Measurements from ENCODE around the gene POPDC2. TPM values are rescaled to one million over a fixed set of nuclear protein-coding genes. Genes with fewer than 3 reads are reported as not detected.

POPDC2 gene
- total and polyA plus RNA-seq, 2 experiments from 2014 or later, result 1.2 to 2.7 TPM

GRCh38 chr3:119652306-119653033, 7.9 kb downstream of the POPDC2 start:
- no peaks in the 10 kb centered on the region for H3K9me2 ChIP-seq (replicated peaks; ENCODE audit: insufficient read depth)

GRCh38 chr3:119649761-119650160, 10.6 kb downstream of the POPDC2 start:
- no peaks in the 10 kb centered on the region for H3K9me2 ChIP-seq (replicated peaks; ENCODE audit: insufficient read depth)
- no peaks in the 10 kb centered on the region for H4K20me1 ChIP-seq (ENCODE audit: insufficient read depth, poor library complexity, severe bottlenecking)
- H3K9me3 ChIP-seq (ENCODE audit: low read depth), result no peaks in the 10 kb centered on the region
- H3K27ac ChIP-seq, result no peak overlapping the region
- no peak overlapping the region for H3K4me3 ChIP-seq
- no peaks in the 10 kb centered on the region for H3K27me3 ChIP-seq
- DNase-seq (ENCODE audit: low spot score), result no peak
- H3K79me2 ChIP-seq, result no peaks in the 10 kb centered on the region
- WGBS (ENCODE audit: low lambda C conversion rate, missing lambda C conversion rate), result 39% methylated on average over 3 of the region's 3 CpGs
- no peaks in the 10 kb centered on the region for H3K36me3 ChIP-seq (replicated peaks; ENCODE audit: insufficient read depth, low read depth)
- H3K4me1 ChIP-seq (ENCODE audit: insufficient read depth), result no peaks in the 10 kb centered on the region
- TF ChIP-seq EZH2phosphoT487 (IDR thresholded peaks at IDR 0.05; ENCODE audit: low read depth, severe bottlenecking, unreplicated experiment) (no peak), EZH2 (IDR thresholded peaks at IDR 0.05; ENCODE audit: borderline replicate concordance) (no peak)
- no peak overlapping the region for H2AFZ ChIP-seq
- no peak overlapping the region for H3K4me2 ChIP-seq

More at GRCh38 chr3:119652306-119653033, 7.9 kb downstream of the POPDC2 start:
- no peak overlapping the region for H2AFZ ChIP-seq
- H3K36me3 ChIP-seq (replicated peaks; ENCODE audit: insufficient read depth, low read depth), result no peaks in the 10 kb centered on the region
- WGBS (ENCODE audit: low lambda C conversion rate, missing lambda C conversion rate), result 89% methylated on average over 7 of the region's 7 CpGs
- no peak for TF ChIP-seq EZH2 (IDR thresholded peaks at IDR 0.05; ENCODE audit: borderline replicate concordance)
- no peak for TF ChIP-seq EZH2phosphoT487 (IDR thresholded peaks at IDR 0.05; ENCODE audit: low read depth, severe bottlenecking, unreplicated experiment)
- TF ChIP-seq CTCF (IDR thresholded peaks at IDR 0.05; ENCODE audit: poor library complexity), result no peak
- no peaks in the 10 kb centered on the region for H3K4me1 ChIP-seq (ENCODE audit: insufficient read depth)
- no peaks in the 10 kb centered on the region for H3K27me3 ChIP-seq
- no peaks in the 10 kb centered on the region for H4K20me1 ChIP-seq (ENCODE audit: insufficient read depth, poor library complexity, severe bottlenecking)
- no peak overlapping the region for H3K4me3 ChIP-seq
- no peaks in the 10 kb centered on the region for H3K79me2 ChIP-seq
- H3K9me3 ChIP-seq (ENCODE audit: low read depth), result no peaks in the 10 kb centered on the region
- H3K27ac ChIP-seq, result no peak overlapping the region
- H3K4me2 ChIP-seq, result no peak overlapping the region
- no peak for DNase-seq (ENCODE audit: low spot score)

GRCh38 chr3:119647843-119648575, 12.4 kb downstream of the POPDC2 start:
- H3K27me3 ChIP-seq, result no peaks in the 10 kb centered on the region
- no peak overlapping the region for H3K27ac ChIP-seq
- H3K4me2 ChIP-seq, result no peak overlapping the region
- TF ChIP-seq EZH2 (IDR thresholded peaks at IDR 0.05; ENCODE audit: borderline replicate concordance), result no peak
- TF ChIP-seq EZH2phosphoT487 (IDR thresholded peaks at IDR 0.05; ENCODE audit: low read depth, severe bottlenecking, unreplicated experiment), result no peak
- TF ChIP-seq CTCF (IDR thresholded peaks at IDR 0.05; ENCODE audit: poor library complexity), result no peak
- DNase-seq (ENCODE audit: low spot score), result no peak
- H3K9me3 ChIP-seq (ENCODE audit: low read depth), result no peaks in the 10 kb centered on the region
- H3K9me2 ChIP-seq (replicated peaks; ENCODE audit: insufficient read depth), result no peaks in the 10 kb centered on the region
- no peak overlapping the region for H3K4me3 ChIP-seq
- no peak overlapping the region for H2AFZ ChIP-seq
- 73% methylated on average over 12 of the region's 12 CpGs for WGBS (ENCODE audit: low lambda C conversion rate, missing lambda C conversion rate)
- no peaks in the 10 kb centered on the region for H4K20me1 ChIP-seq (ENCODE audit: insufficient read depth, poor library complexity, severe bottlenecking)
- no peaks in the 10 kb centered on the region for H3K79me2 ChIP-seq
- H3K36me3 ChIP-seq (replicated peaks; ENCODE audit: insufficient read depth, low read depth), result no peaks in the 10 kb centered on the region
- no peaks in the 10 kb centered on the region for H3K4me1 ChIP-seq (ENCODE audit: insufficient read depth)

- Histone ChIP-seq H2AFZ (no peak overlapping the region), H3K27me3 (no peaks in the 10 kb centered on the region), H3K4me1 (ENCODE audit: insufficient read depth) (no peaks in the 10 kb centered on the region), H3K4me2 (no peak overlapping the region), H3K79me2 (no peaks in the 10 kb centered on the region), H3K4me3 (no peak overlapping the region), H3K9me2 (replicated peaks; ENCODE audit: insufficient read depth) (no peaks in the 10 kb centered on the region), H3K9me3 (ENCODE audit: low read depth) (no peaks in the 10 kb centered on the region), H3K36me3 (replicated peaks; ENCODE audit: insufficient read depth, low read depth) (no peaks in the 10 kb centered on the region), H4K20me1 (ENCODE audit: insufficient read depth, poor library complexity, severe bottlenecking) (no peaks in the 10 kb centered on the region), H3K27ac (no peak overlapping the region)
- WGBS (ENCODE audit: low lambda C conversion rate, missing lambda C conversion rate), result 81% methylated on average over 2 of the region's 2 CpGs
- TF ChIP-seq EZH2 (IDR thresholded peaks at IDR 0.05; ENCODE audit: borderline replicate concordance), result no peak
- TF ChIP-seq EZH2phosphoT487 (IDR thresholded peaks at IDR 0.05; ENCODE audit: low read depth, severe bottlenecking, unreplicated experiment), result no peak
- TF ChIP-seq CTCF (IDR thresholded peaks at IDR 0.05; ENCODE audit: poor library complexity), result no peak
- DNase-seq (ENCODE audit: low spot score), result no peak
Observed at GRCh38 chr3:119647171-119647570, 13.2 kb downstream of the POPDC2 start.

Data from hepatocyte (in vitro differentiated cells).